ENCODE data around the gene CST2.
"Not testable (repeated sequence)": the region's sequence is repeated elsewhere in the genome, so short reads cannot be mapped to it uniquely, and the experiment has no call there.

Gene CST2

GRCh38 chr20:23811559-23811958 is 15.0 kb downstream of the CST2 start:
- not testable (repeated sequence) for H3K18ac ChIP-seq (ENCODE audit: low read length); H3K4me3 ChIP-seq (ENCODE audit: low read length); H3K4me2 ChIP-seq (ENCODE audit: low read length); H2BK5ac ChIP-seq (ENCODE audit: low read length); H2BK15ac ChIP-seq (replicated peaks; ENCODE audit: low read depth); H4K8ac ChIP-seq (ENCODE audit: low read depth, low read length); H4K5ac ChIP-seq (ENCODE audit: low read length); H3K56ac ChIP-seq (ENCODE audit: low read length); H3K9ac ChIP-seq (ENCODE audit: low read length); H3K36me3 ChIP-seq (ENCODE audit: control insufficient read depth, insufficient read depth, low read length); H2BK120ac ChIP-seq (ENCODE audit: low read depth, low read length); H3K4me1 ChIP-seq (ENCODE audit: control insufficient read depth, low read depth, low read length); DNase-seq; H3K4ac ChIP-seq (ENCODE audit: low read depth, low read length); H3K23ac ChIP-seq (ENCODE audit: low read length); H2AK5ac ChIP-seq (ENCODE audit: low read length); H3K27ac ChIP-seq (ENCODE audit: low read depth, low read length); H3K79me2 ChIP-seq (ENCODE audit: control insufficient read depth, insufficient read depth, low read length); H3K79me1 ChIP-seq (ENCODE audit: low read length); H3K27me3 ChIP-seq (ENCODE audit: insufficient read depth, low read length, poor library complexity)
- no CpG with 5 or more reads among the region's 1 CpG for WGBS (ENCODE audit: extremely low coverage, insufficient coverage, low lambda C conversion rate)

- not testable (repeated sequence) for H3K23ac ChIP-seq (ENCODE audit: low read length); H3K4ac ChIP-seq (ENCODE audit: low read depth, low read length); H3K4me1 ChIP-seq (ENCODE audit: control insufficient read depth, low read depth, low read length); H3K79me2 ChIP-seq (ENCODE audit: control insufficient read depth, insufficient read depth, low read length); H2BK5ac ChIP-seq (ENCODE audit: low read length); H3K9ac ChIP-seq (ENCODE audit: low read length); H4K8ac ChIP-seq (ENCODE audit: low read depth, low read length); DNase-seq; H3K27me3 ChIP-seq (ENCODE audit: insufficient read depth, low read length, poor library complexity); H2AK5ac ChIP-seq (ENCODE audit: low read length); H2BK15ac ChIP-seq (replicated peaks; ENCODE audit: low read depth); H4K5ac ChIP-seq (ENCODE audit: low read length); H3K79me1 ChIP-seq (ENCODE audit: low read length); H3K36me3 ChIP-seq (ENCODE audit: control insufficient read depth, insufficient read depth, low read length); H3K4me3 ChIP-seq (ENCODE audit: low read length); H3K18ac ChIP-seq (ENCODE audit: low read length); H3K4me2 ChIP-seq (ENCODE audit: low read length); H3K56ac ChIP-seq (ENCODE audit: low read length); H3K27ac ChIP-seq (ENCODE audit: low read depth, low read length); H2BK120ac ChIP-seq (ENCODE audit: low read depth, low read length)
- no CpG with 5 or more reads among the region's 2 CpGs for WGBS (ENCODE audit: extremely low coverage, insufficient coverage, low lambda C conversion rate)
Observed at GRCh38 chr20:23810349-23810748, 16.2 kb downstream of the CST2 start.

GRCh38 chr20:23800865-23801264 is 25.7 kb downstream of the CST2 start:
- Histone ChIP-seq H3K4me1 (ENCODE audit: control insufficient read depth, low read depth, low read length) (no peaks in the 10 kb centered on the region), H3K18ac (ENCODE audit: low read length) (no peak overlapping the region), H3K9ac (ENCODE audit: low read length) (no peak overlapping the region), H3K4me3 (ENCODE audit: low read length) (no peak overlapping the region), H3K36me3 (ENCODE audit: control insufficient read depth, insufficient read depth, low read length) (no peaks in the 10 kb centered on the region), H3K27me3 (ENCODE audit: insufficient read depth, low read length, poor library complexity) (no peaks in the 10 kb centered on the region), H2AK5ac (ENCODE audit: low read length) (no peak overlapping the region), H3K79me2 (ENCODE audit: control insufficient read depth, insufficient read depth, low read length) (no peaks in the 10 kb centered on the region), H4K8ac (ENCODE audit: low read depth, low read length) (no peak overlapping the region), H3K56ac (ENCODE audit: low read length) (no peak overlapping the region), H2BK5ac (ENCODE audit: low read length) (no peak overlapping the region), H3K4me2 (ENCODE audit: low read length) (no peak overlapping the region), H2BK120ac (ENCODE audit: low read depth, low read length) (no peak overlapping the region), H2BK15ac (replicated peaks; ENCODE audit: low read depth) (no peak overlapping the region), H3K27ac (ENCODE audit: low read depth, low read length) (no peak overlapping the region), H4K5ac (ENCODE audit: low read length) (no peak overlapping the region), H3K23ac (ENCODE audit: low read length) (no peak overlapping the region), H3K4ac (ENCODE audit: low read depth, low read length) (no peak overlapping the region), H3K79me1 (ENCODE audit: low read length) (no peaks in the 10 kb centered on the region)
- WGBS (ENCODE audit: extremely low coverage, insufficient coverage, low lambda C conversion rate) = no CpG with 5 or more reads among the region's 3 CpGs
- no peak for DNase-seq

DNA sequence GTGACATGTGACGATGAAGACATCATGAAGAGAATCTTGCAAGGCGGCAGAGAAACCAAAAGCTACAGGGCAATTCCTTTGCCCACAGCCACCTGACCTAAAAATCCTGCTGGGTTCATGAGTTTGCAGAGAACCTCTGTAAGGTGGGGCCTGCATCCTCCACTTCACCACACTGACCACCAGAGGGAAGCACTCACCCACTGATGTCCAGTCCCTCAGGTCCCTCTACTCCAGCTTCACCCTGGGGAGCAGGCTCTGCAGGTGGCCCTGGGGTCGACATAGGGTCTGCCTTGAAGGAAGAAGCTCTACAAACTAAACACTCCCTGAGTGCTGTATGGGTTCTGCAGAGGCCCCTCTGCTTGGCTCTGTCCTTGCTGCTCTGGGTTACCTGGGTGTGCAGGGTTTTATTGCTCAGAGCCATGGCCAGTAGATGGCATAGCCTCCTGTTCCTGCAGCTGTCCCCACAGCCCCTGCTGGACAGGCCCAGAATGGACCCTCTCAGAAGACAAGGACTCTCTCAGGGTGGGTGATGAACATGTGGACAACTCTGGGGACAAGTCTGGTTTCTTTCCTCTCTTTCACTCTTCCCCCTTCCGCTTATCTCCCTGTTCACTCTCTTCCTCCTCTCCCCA is 27.2 kb downstream of the CST2 start:
- not testable (repeated sequence) for H2BK15ac ChIP-seq (replicated peaks; ENCODE audit: low read depth); H3K4me2 ChIP-seq (ENCODE audit: low read length); H3K27ac ChIP-seq (ENCODE audit: low read depth, low read length); H3K27me3 ChIP-seq (ENCODE audit: insufficient read depth, low read length, poor library complexity); H3K18ac ChIP-seq (ENCODE audit: low read length); H3K23ac ChIP-seq (ENCODE audit: low read length); H2AK5ac ChIP-seq (ENCODE audit: low read length); H3K9ac ChIP-seq (ENCODE audit: low read length); H3K56ac ChIP-seq (ENCODE audit: low read length); H3K79me2 ChIP-seq (ENCODE audit: control insufficient read depth, insufficient read depth, low read length); H4K8ac ChIP-seq (ENCODE audit: low read depth, low read length); H2BK5ac ChIP-seq (ENCODE audit: low read length); H3K79me1 ChIP-seq (ENCODE audit: low read length); H3K4ac ChIP-seq (ENCODE audit: low read depth, low read length); H3K4me3 ChIP-seq (ENCODE audit: low read length); H2BK120ac ChIP-seq (ENCODE audit: low read depth, low read length); H3K36me3 ChIP-seq (ENCODE audit: control insufficient read depth, insufficient read depth, low read length); H3K4me1 ChIP-seq (ENCODE audit: control insufficient read depth, low read depth, low read length); H4K5ac ChIP-seq (ENCODE audit: low read length)
- peak; percentile 58 for DNase-seq
- no CpG with 5 or more reads among the region's 4 CpGs for WGBS (ENCODE audit: extremely low coverage, insufficient coverage, low lambda C conversion rate)

DNA sequence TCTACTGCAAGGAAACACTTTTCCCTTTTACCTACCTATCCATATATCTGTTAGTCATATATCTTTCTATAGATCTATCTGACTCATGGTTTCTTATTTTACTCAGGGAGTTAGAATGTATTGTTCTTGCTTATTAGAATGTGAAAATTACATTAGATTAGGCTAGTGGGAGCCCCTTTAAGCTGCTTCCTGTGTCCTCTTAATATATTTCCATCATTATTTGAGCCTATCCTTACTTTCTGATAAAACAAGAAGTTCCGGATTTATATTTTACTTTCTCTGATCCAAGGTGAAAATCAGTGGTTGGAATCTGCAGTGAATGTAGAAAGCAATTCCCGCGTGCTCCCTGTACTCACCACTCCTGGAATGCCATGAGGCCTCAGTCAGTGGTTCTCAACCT is 31.0 kb downstream of the CST2 start:
- H2BK120ac ChIP-seq (ENCODE audit: low read depth, low read length) = no peak overlapping the region
- no peak overlapping the region for H3K18ac ChIP-seq (ENCODE audit: low read length)
- no peaks in the 10 kb centered on the region for H3K27me3 ChIP-seq (ENCODE audit: insufficient read depth, low read length, poor library complexity)
- no peak overlapping the region for H3K4me3 ChIP-seq (ENCODE audit: low read length)
- no peaks in the 10 kb centered on the region for H3K36me3 ChIP-seq (ENCODE audit: control insufficient read depth, insufficient read depth, low read length)
- H2AK5ac ChIP-seq (ENCODE audit: low read length) = no peak overlapping the region
- no peak overlapping the region for H3K9ac ChIP-seq (ENCODE audit: low read length)
- no peaks in the 10 kb centered on the region for H3K79me1 ChIP-seq (ENCODE audit: low read length)
- H3K4me2 ChIP-seq (ENCODE audit: low read length) = no peak overlapping the region
- no peak overlapping the region for H3K23ac ChIP-seq (ENCODE audit: low read length)
- no peak overlapping the region for H3K56ac ChIP-seq (ENCODE audit: low read length)
- DNase-seq = no peak
- no peak overlapping the region for H3K4ac ChIP-seq (ENCODE audit: low read depth, low read length)
- H4K5ac ChIP-seq (ENCODE audit: low read length) = no peak overlapping the region
- no peaks in the 10 kb centered on the region for H3K4me1 ChIP-seq (ENCODE audit: control insufficient read depth, low read depth, low read length)
- H3K27ac ChIP-seq (ENCODE audit: low read depth, low read length) = no peak overlapping the region
- H2BK15ac ChIP-seq (replicated peaks; ENCODE audit: low read depth) = no peak overlapping the region
- no peak overlapping the region for H4K8ac ChIP-seq (ENCODE audit: low read depth, low read length)
- no peaks in the 10 kb centered on the region for H3K79me2 ChIP-seq (ENCODE audit: control insufficient read depth, insufficient read depth, low read length)
- no peak overlapping the region for H2BK5ac ChIP-seq (ENCODE audit: low read length)
- no CpG with 5 or more reads among the region's 3 CpGs for WGBS (ENCODE audit: extremely low coverage, insufficient coverage, low lambda C conversion rate)

- Histone ChIP-seq H3K9ac (ENCODE audit: low read length) (no peak overlapping the region), H3K36me3 (ENCODE audit: control insufficient read depth, insufficient read depth, low read length) (no peaks in the 10 kb centered on the region), H3K23ac (ENCODE audit: low read length) (no peak overlapping the region), H3K27ac (ENCODE audit: low read depth, low read length) (no peak overlapping the region), H3K56ac (ENCODE audit: low read length) (no peak overlapping the region), H3K18ac (ENCODE audit: low read length) (no peak overlapping the region), H2BK5ac (ENCODE audit: low read length) (no peak overlapping the region), H4K5ac (ENCODE audit: low read length) (no peak overlapping the region), H2AK5ac (ENCODE audit: low read length) (no peak overlapping the region), H3K27me3 (ENCODE audit: insufficient read depth, low read length, poor library complexity) (no peaks in the 10 kb centered on the region), H3K79me2 (ENCODE audit: control insufficient read depth, insufficient read depth, low read length) (no peaks in the 10 kb centered on the region), H2BK120ac (ENCODE audit: low read depth, low read length) (no peak overlapping the region), H3K79me1 (ENCODE audit: low read length) (no peaks in the 10 kb centered on the region), H3K4me3 (ENCODE audit: low read length) (no peak overlapping the region), H4K8ac (ENCODE audit: low read depth, low read length) (no peak overlapping the region), H3K4ac (ENCODE audit: low read depth, low read length) (no peak overlapping the region), H3K4me2 (ENCODE audit: low read length) (no peak overlapping the region), H3K4me1 (ENCODE audit: control insufficient read depth, low read depth, low read length) (no peaks in the 10 kb centered on the region), H2BK15ac (replicated peaks; ENCODE audit: low read depth) (no peak overlapping the region)
- no peak for DNase-seq
- WGBS (ENCODE audit: extremely low coverage, insufficient coverage, low lambda C conversion rate) = no CpG with 5 or more reads among the region's 7 CpGs
Observed at GRCh38 chr20:23794841-23795240, 31.7 kb downstream of the CST2 start.

All from mesendoderm (in vitro differentiated cells).